Progenitor cell of endocrine pancreas (in vitro differentiated cells): ENCODE data around the gene C2orf72. TPM values are rescaled to one million over a fixed set of nuclear protein-coding genes. Genes with fewer than 3 reads are reported as not detected.
"Not testable (repeated sequence)": the region's sequence is repeated elsewhere in the genome, so short reads cannot be mapped to it uniquely, and the experiment has no call there.

Source experiments
- DNase-seq: peaks from one replicate; pipeline ENCODE4 v3.0.0; 2021; ENCODE audit warnings: low spot score; ENCODE audit not compliant: unreplicated experiment
- H3K27ac Mint-ChIP-seq: 2 replicates; pipeline ENCODE4 v1.8.0; 2021; ENCODE audit warnings: mild to moderate bottlenecking, moderate library complexity, mixed read lengths
- H3K27me3 Mint-ChIP-seq: 2 replicates; pipeline ENCODE4 v1.8.0; 2021; ENCODE audit warnings: mixed read lengths
- H3K36me3 Mint-ChIP-seq: 2 replicates; pipeline ENCODE4 v1.8.0; 2022; ENCODE audit warnings: mixed read lengths; ENCODE audit not compliant: insufficient read depth
- H3K4me1 Mint-ChIP-seq: 2 replicates; pipeline ENCODE4 v1.8.0; 2021; ENCODE audit warnings: low read depth, mixed read lengths
- H3K4me3 Mint-ChIP-seq: 2 replicates; pipeline ENCODE4 v1.8.0; 2021; ENCODE audit warnings: low read depth, mild to moderate bottlenecking, moderate library complexity, mixed read lengths
- H3K9me3 Mint-ChIP-seq: 2 replicates; pipeline ENCODE4 v1.8.0; 2021; ENCODE audit warnings: low read depth, mixed read lengths
- total RNA-seq: library from RNA; stranded (reverse); gene quantifications from 2 replicates; pipeline ENCODE4 v1.2.1, GENCODE V29; 2021
- TF ChIP-seq, protein P1 (sequence below): fragments of 200-600 bp; sonication (generic); IDR thresholded peaks from one replicate; pipeline ENCODE4 v1.5.0; 2021; ENCODE audit warnings: antibody characterized with exemption, mild to moderate bottlenecking; ENCODE audit not compliant: unreplicated experiment

Gene C2orf72
- total RNA-seq, 1 donor from 2014 or later: 11.1 TPM

DNA sequence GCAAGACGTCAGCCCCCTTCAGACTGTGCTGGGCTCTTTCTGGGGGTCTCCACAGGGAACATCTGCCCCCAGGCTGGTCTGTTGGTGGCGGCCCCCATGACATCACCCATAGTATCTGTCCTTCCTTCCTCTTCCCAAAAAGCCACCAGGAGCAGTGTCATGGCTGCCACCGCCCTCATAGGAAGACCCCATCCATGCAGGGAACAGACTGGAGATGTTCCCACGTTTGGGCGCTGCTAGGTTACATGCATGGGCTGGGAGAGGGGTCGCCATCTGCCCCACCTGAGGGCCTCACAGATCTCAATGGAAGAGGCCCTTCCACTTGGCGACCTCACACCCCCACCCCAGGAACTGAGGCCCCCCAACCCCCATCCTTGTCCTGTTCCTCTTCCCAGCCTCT, 36.3 kb upstream of the C2orf72 start:
- H3K27me3 Mint-ChIP-seq: peaks cover 45% of the 10 kb centered on the region
- H3K9me3 Mint-ChIP-seq: peaks cover 17% of the 10 kb centered on the region
- H3K4me1 Mint-ChIP-seq: no peaks in the 10 kb centered on the region
- H3K36me3 Mint-ChIP-seq: peaks cover 2% of the 10 kb centered on the region
- H3K4me3 Mint-ChIP-seq: no peak overlapping the region
- H3K27ac Mint-ChIP-seq: no peak overlapping the region
- TF ChIP-seq, protein P1, sequence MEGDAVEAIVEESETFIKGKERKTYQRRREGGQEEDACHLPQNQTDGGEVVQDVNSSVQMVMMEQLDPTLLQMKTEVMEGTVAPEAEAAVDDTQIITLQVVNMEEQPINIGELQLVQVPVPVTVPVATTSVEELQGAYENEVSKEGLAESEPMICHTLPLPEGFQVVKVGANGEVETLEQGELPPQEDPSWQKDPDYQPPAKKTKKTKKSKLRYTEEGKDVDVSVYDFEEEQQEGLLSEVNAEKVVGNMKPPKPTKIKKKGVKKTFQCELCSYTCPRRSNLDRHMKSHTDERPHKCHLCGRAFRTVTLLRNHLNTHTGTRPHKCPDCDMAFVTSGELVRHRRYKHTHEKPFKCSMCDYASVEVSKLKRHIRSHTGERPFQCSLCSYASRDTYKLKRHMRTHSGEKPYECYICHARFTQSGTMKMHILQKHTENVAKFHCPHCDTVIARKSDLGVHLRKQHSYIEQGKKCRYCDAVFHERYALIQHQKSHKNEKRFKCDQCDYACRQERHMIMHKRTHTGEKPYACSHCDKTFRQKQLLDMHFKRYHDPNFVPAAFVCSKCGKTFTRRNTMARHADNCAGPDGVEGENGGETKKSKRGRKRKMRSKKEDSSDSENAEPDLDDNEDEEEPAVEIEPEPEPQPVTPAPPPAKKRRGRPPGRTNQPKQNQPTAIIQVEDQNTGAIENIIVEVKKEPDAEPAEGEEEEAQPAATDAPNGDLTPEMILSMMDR: no peak
- DNase-seq: no peak

GRCh38 chr2:231001921-231002320, 35.4 kb upstream of the C2orf72 start:
- peaks cover 15% of the 10 kb centered on the region for H3K9me3 Mint-ChIP-seq
- TF ChIP-seq, protein P1: no peak
- peaks cover 44% of the 10 kb centered on the region for H3K27me3 Mint-ChIP-seq

DNA sequence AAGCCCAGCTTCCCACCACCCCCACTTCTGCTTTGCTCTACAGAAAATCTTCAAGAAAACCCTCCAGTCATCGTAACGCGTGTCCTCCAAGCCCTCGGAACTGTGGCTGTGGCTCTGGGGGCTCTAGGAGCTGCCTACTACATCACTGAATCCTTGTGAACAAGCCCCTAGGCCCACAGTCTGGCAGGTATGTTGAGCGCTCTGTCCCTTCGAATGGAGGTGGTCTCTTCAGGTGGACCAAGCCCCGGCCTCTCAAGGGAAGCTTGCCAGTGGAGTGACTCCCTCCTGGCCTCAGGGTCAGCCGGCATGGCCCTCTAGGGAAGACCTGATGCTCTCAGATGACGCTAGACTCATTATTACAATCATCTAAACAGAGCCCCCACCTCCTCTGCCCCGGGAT, 34.7 kb upstream of the C2orf72 start:
- TF ChIP-seq, protein P1: no peak
- peaks cover 10% of the 10 kb centered on the region for H3K4me1 Mint-ChIP-seq
- peaks cover 42% of the 10 kb centered on the region for H3K27me3 Mint-ChIP-seq
- DNase-seq: no peak
- H3K36me3 Mint-ChIP-seq: peaks cover 2% of the 10 kb centered on the region
- H3K27ac Mint-ChIP-seq: no peak overlapping the region
- peaks cover 10% of the 10 kb centered on the region for H3K9me3 Mint-ChIP-seq
- H3K4me3 Mint-ChIP-seq: no peak overlapping the region

More at GRCh38 chr2:231001921-231002320, 35.4 kb upstream of the C2orf72 start:
- Mint-ChIP-seq H3K4me3 (no peak overlapping the region), H3K4me1 (peaks cover 3% of the 10 kb centered on the region), H3K27ac (no peak overlapping the region), H3K36me3 (peaks cover 2% of the 10 kb centered on the region)
- DNase-seq: no peak

GRCh38 chr2:231003186-231003585, 34.1 kb upstream of the C2orf72 start:
- peaks cover 10% of the 10 kb centered on the region for H3K9me3 Mint-ChIP-seq
- TF ChIP-seq, protein P1: no peak
- no peak for DNase-seq
- H3K4me1 Mint-ChIP-seq: peaks cover 11% of the 10 kb centered on the region
- H3K4me3 Mint-ChIP-seq: no peak overlapping the region
- H3K27me3 Mint-ChIP-seq: peaks cover 42% of the 10 kb centered on the region
- no peak overlapping the region for H3K27ac Mint-ChIP-seq
- peaks cover 2% of the 10 kb centered on the region for H3K36me3 Mint-ChIP-seq

DNA sequence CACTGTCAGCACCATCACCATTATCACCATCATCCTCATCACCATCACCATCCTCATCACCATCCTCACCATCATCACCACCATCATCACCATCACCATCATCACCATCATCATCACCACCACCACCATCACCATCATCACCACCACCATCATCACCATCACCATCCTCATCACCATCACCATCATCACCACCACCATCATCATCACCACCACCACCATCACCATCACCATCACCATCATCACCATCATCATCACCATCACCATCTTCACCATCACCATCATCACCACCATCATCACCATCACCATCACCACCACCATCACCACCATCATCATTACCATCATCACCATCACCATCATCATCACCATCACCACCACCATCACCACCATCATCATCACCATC, 32.4 kb upstream of the C2orf72 start:
- not testable (repeated sequence) for H3K27ac Mint-ChIP-seq, DNase-seq, H3K36me3 Mint-ChIP-seq, H3K4me3 Mint-ChIP-seq
- peaks cover 11% of the 10 kb centered on the region for H3K4me1 Mint-ChIP-seq
- H3K27me3 Mint-ChIP-seq: peaks cover 28% of the 10 kb centered on the region
- H3K9me3 Mint-ChIP-seq: peaks cover 10% of the 10 kb centered on the region

DNA sequence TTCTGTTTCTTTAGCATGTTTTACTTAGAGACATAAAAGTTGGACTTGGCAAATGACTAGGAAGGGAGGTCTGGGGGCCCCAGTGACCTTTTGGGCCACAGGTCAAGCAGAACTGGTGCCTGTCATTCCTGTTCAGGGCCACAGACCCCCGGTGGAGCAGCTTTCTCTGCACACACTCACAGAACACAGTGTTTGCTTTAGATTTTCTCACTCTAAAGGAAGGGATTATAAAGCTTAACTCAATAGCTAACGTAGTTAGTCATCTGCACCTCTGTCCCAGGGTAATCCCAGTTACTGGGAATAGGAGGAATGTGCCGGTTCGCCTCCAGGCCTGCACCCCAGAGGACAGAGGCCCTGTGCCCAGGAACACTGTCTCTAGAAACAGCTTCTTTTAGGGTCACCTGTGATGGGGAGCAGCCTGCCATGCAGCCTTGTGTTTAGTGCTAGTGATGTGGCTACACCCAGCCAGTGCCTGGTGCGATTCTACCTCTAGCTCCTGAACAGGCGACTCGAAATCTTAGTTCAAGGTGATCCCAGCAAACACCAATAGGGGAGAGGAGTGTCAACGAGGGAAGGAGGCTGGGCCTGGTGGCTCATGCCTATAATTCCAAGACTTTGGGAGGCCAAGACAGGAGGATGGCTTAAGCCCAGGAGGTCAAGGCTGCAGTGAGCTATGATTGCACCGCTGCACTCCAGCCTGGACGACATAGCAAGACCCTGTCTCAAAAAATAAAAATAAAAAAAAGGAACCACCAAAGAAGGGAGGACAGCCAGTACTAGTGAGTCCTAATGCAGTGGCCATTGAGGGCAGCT, 29.8 kb upstream of the C2orf72 start:
- TF ChIP-seq, protein P1: no peak
- Mint-ChIP-seq H3K4me1 (peaks cover 13% of the 10 kb centered on the region), H3K9me3 (peaks cover 10% of the 10 kb centered on the region), H3K4me3 (no peak overlapping the region), H3K36me3 (peaks cover 2% of the 10 kb centered on the region), H3K27ac (peak overlapping the region; percentile 70), H3K27me3 (peaks cover 11% of the 10 kb centered on the region)
- no peak for DNase-seq
